CMK (cell line): Measurements from ENCODE around the gene RFC2.
"Not testable (repeated sequence)": the region's sequence is repeated elsewhere in the genome, so short reads cannot be mapped to it uniquely, and the experiment has no call there.

ENCODE experiments used
- DNase-seq: peaks from one replicate; pipeline ENCODE4 v3.0.0-alpha.2; 2010; ENCODE audit warnings: low read depth

RFC2 gene

GRCh38 chr7:74217455-74218342, 36.5 kb downstream of the RFC2 start:
- DNase-seq = no peak

GRCh38 chr7:74216361-74216761, 37.8 kb downstream of the RFC2 start:
- DNase-seq = no peak

GRCh38 chr7:74215921-74216320, 38.3 kb downstream of the RFC2 start:
- DNase-seq = no peak

- DNase-seq = no peak
These were observed 39.2 kb downstream of the RFC2 start for GRCh38 chr7:74214816-74215630.

- no peak for DNase-seq
These were observed 41.5 kb downstream of the RFC2 start for GRCh38 chr7:74212661-74213060.

- not testable (repeated sequence) for DNase-seq
These were observed 46.0 kb downstream of the RFC2 start for GRCh38 chr7:74208241-74208640.

- DNase-seq = no peak
These were observed 46.6 kb downstream of the RFC2 start for GRCh38 chr7:74207586-74207985.

- DNase-seq = peak; percentile 49
These were observed 47.5 kb downstream of the RFC2 start for GRCh38 chr7:74206589-74207120.

GRCh38 chr7:74206052-74206451, 48.1 kb downstream of the RFC2 start:
- DNase-seq = not testable (repeated sequence)

GRCh38 chr7:74203956-74204618, 50.1 kb downstream of the RFC2 start:
- no peak for DNase-seq

GRCh38 chr7:74202841-74203556, 51.2 kb downstream of the RFC2 start:
- peak; percentile 51 for DNase-seq

- no peak for DNase-seq
These were observed 54.4 kb downstream of the RFC2 start for GRCh38 chr7:74199551-74200355.

GRCh38 chr7:74197449-74198124, 56.6 kb downstream of the RFC2 start:
- DNase-seq = no peak

- not testable (repeated sequence) for DNase-seq
These were observed 58.1 kb downstream of the RFC2 start for GRCh38 chr7:74195968-74196654.

GRCh38 chr7:74195139-74195860, 58.9 kb downstream of the RFC2 start:
- not testable (repeated sequence) for DNase-seq

- no peak for DNase-seq
These were observed 59.5 kb downstream of the RFC2 start for GRCh38 chr7:74194686-74195085.

- no peak for DNase-seq
These were observed 60.3 kb downstream of the RFC2 start for GRCh38 chr7:74193913-74194312.

GRCh38 chr7:74193054-74193453, 61.1 kb downstream of the RFC2 start:
- DNase-seq = no peak

- no peak for DNase-seq
These were observed 63.0 kb downstream of the RFC2 start for GRCh38 chr7:74191231-74191630.
